Testis (tissue), 3 donors: Measurements from ENCODE around the gene UCHL5. TPM values are rescaled to one million over a fixed set of nuclear protein-coding genes. Genes with fewer than 3 reads are reported as not detected.
"Not testable (repeated sequence)": the region's sequence is repeated elsewhere in the genome, so short reads cannot be mapped to it uniquely, and the experiment has no call there.

Experiments
- DNase-seq: peaks from one replicate; pipeline ENCODE4 v3.0.0-alpha.2; 2019
- H3K27ac ChIP-seq, 2 donors: fragments of 200-600 bp; sonication (generic); one replicate each; pipeline ENCODE4 v1.5.1; 2019
- H3K27me3 ChIP-seq: fragments of 200-600 bp; sonication (generic); one replicate; pipeline ENCODE4 v1.5.1; 2019
- H3K36me3 ChIP-seq: fragments of 200-600 bp; sonication (generic); one replicate; pipeline ENCODE4 v1.5.1; 2017; ENCODE audit warnings: low read depth; ENCODE audit errors: missing control alignments
- H3K4me1 ChIP-seq: fragments of 200-600 bp; sonication (generic); one replicate; pipeline ENCODE4 v1.5.1; 2019
- H3K4me3 ChIP-seq, 2 donors: fragments of 200-600 bp; sonication (generic); one replicate each; pipeline ENCODE4 v1.5.1; 2017 to 2019
- H3K9me3 ChIP-seq: fragments of 200-600 bp; sonication (generic); one replicate; pipeline ENCODE4 v1.5.1; 2017
- CTCF ChIP-seq, 3 experiments: fragments of 450-650 bp in 2 of 3; fragments of 200-600 bp in 1 of 3; sonication (generic) in 1 of 3; IDR thresholded peaks; one replicate each; pipeline ENCODE4 v1.5.1; 2016 to 2019; ENCODE audit warnings: antibody characterized with exemption in 3 of 3, mild to moderate bottlenecking in 2 of 3, moderate library complexity in 1 of 3
- POLR2A ChIP-seq: fragments of 450-650 bp; IDR thresholded peaks from one replicate; pipeline ENCODE4 v1.6.1; 2017; ENCODE audit warnings: antibody characterized with exemption, mild to moderate bottlenecking, moderate library complexity
- WGBS, 2 donors: methylation state at CpG; one replicate each; pipeline ENCODE4 v1.1.5; 2018; 5-methylcytosine and 5-hydroxymethylcytosine counted together
- intact Hi-C: fragments of 100-400 bp; cut with DNase I; formaldehyde crosslinking; loops from one replicate; pipeline ENCODE4 v1.15.1; 2023; ENCODE audit warnings: low total_unique reads
- polyA plus RNA-seq: library from polyadenylated mRNA; stranded (reverse); fragments of 350-450 nt; fragmentation: Illumina TruSeq; extraction: RNeasy Lipid Tissue Mini Kit (QIAGEN cat#74804); gene quantifications from one replicate; pipeline ENCODE4 v1.2.3, GENCODE V29; 2014; ENCODE audit warnings: low read depth, low replicate concordance; ENCODE audit not compliant: insufficient read depth
- total RNA-seq, 2 donors: library from RNA; depleted of rRNA; stranded (reverse); fragments of >200 nt; gene quantifications; one replicate each; pipeline ENCODE4 v1.2.3, GENCODE V29; 2016

UCHL5 gene
- total and polyA plus RNA-seq, 3 donors from 2014 or later = 17.9 to 55.5 (median 38.5) TPM

GRCh38 chr1:192998536-192998935 is 60.6 kb downstream of the UCHL5 start:
- Histone ChIP-seq H3K36me3 (no peaks in the 10 kb centered on the region), H3K4me1 (no peaks in the 10 kb centered on the region), H3K4me3 (no peak overlapping the region), H3K9me3 (no peaks in the 10 kb centered on the region), H3K27ac (no peak overlapping the region), H3K27me3 (no peaks in the 10 kb centered on the region)
- intact Hi-C loops = no loop called here
- DNase-seq = no peak
- peak in 2 of 3 experiments; percentile 13 to 27 for TF ChIP-seq CTCF (IDR thresholded peaks at IDR 0.05)
- TF ChIP-seq POLR2A = no peak
- WGBS, 2 donors = 89 to 90% methylated on average over 1 of the region's 1 CpG

GRCh38 chr1:192994141-192994540 is 65.0 kb downstream of the UCHL5 start:
- Histone ChIP-seq H3K27ac (no peak overlapping the region), H3K9me3 (no peaks in the 10 kb centered on the region), H3K4me3 (no peak overlapping the region), H3K4me1 (no peaks in the 10 kb centered on the region), H3K27me3 (no peaks in the 10 kb centered on the region), H3K36me3 (no peaks in the 10 kb centered on the region)
- WGBS, 2 donors = 84 to 98% methylated on average over 7 of the region's 7 CpGs
- intact Hi-C loops = no loop called here
- TF ChIP-seq POLR2A (no peak), CTCF (IDR thresholded peaks at IDR 0.05) (no peak)
- DNase-seq = no peak

GRCh38 chr1:192993426-192994085 is 65.6 kb downstream of the UCHL5 start:
- intact Hi-C loops = no loop called here
- Histone ChIP-seq H3K4me1 (no peaks in the 10 kb centered on the region), H3K4me3 (no peak overlapping the region), H3K9me3 (no peaks in the 10 kb centered on the region), H3K36me3 (no peaks in the 10 kb centered on the region), H3K27me3 (no peaks in the 10 kb centered on the region), H3K27ac (no peak overlapping the region)
- DNase-seq = no peak
- TF ChIP-seq POLR2A = no peak
- TF ChIP-seq CTCF (IDR thresholded peaks at IDR 0.05) = no peak
- WGBS, 2 donors = 93 to 94% methylated on average over 10 of the region's 10 CpGs

GRCh38 chr1:192986748-192987334 is 72.3 kb downstream of the UCHL5 start:
- WGBS, 2 donors = 72 to 76% methylated on average over 4 to 38 of the region's 38 CpGs
- H3K27ac ChIP-seq, H3K4me1 ChIP-seq, DNase-seq, intact Hi-C loops, H3K36me3 ChIP-seq, H3K27me3 ChIP-seq, H3K9me3 ChIP-seq: not testable (repeated sequence)
- peak overlapping the region; percentile 8 to 31 for H3K4me3 ChIP-seq

GRCh38 chr1:192986110-192986747 is 72.9 kb downstream of the UCHL5 start:
- TF ChIP-seq POLR2A (no peak), CTCF (IDR thresholded peaks at IDR 0.05) (no peak)
- no peaks in the 10 kb centered on the region for H3K9me3 ChIP-seq
- 50 to 74% methylated on average over 8 of the region's 8 CpGs for WGBS, 2 donors
- intact Hi-C loops = no loop called here
- no peak for DNase-seq
- H3K27me3 ChIP-seq = no peaks in the 10 kb centered on the region
- no peaks in the 10 kb centered on the region for H3K36me3 ChIP-seq
- H3K4me3 ChIP-seq = peak overlapping the region in 1 of 2 donors; percentile 31
- H3K27ac ChIP-seq = no peak overlapping the region
- H3K4me1 ChIP-seq = no peaks in the 10 kb centered on the region
